GM18858 (cell line): ENCODE measurements around the gene CSDE1.

ENCODE experiments used
- ATAC-seq: cut with Tn5 transposase; IDR thresholded peaks from one replicate; pipeline ENCODE4 v1.9.1; 2021; ENCODE audit not compliant: unreplicated experiment

Gene CSDE1

DNA sequence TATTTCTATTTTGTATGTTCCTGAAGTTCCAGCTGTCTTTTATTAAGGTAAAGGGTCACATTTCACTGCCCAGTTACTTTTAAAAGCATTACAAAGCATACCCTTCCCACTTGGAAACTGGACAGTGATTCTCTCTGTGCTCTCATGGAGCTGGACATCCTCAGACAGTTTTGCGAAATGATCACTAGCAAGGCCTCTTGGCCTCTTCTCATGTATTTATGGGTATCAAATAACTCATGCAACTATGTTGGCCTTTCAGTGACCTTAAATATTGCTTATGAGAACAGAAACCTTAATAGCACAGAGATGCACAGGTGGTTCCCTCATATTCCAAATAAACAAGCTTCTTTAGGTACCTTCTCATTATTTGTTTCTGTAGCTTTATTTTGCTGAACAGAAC, 54.5 kb downstream of the CSDE1 start:
- ATAC-seq = no peak

DNA sequence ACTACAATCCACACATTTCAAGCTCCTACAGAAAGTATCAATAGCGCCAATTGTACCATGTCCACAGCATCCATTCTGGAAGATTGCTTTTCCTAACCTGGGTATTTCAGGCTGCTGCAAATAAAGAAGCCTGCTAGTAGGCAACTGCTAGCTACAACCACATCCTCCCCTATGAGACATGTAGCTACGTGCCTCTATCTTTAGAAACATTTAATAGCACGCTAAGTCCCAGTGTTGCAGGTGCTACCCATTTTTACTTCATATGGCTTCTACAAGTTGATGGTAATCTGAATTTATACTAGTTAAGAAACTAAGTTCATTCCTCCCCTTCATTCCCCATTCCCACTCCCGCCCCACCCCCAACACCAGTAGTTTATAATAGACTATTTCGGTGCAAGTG, 55.0 kb downstream of the CSDE1 start:
- no peak for ATAC-seq

GRCh38 chr1:114701931-114702330, 55.9 kb downstream of the CSDE1 start:
- ATAC-seq = no peak

DNA sequence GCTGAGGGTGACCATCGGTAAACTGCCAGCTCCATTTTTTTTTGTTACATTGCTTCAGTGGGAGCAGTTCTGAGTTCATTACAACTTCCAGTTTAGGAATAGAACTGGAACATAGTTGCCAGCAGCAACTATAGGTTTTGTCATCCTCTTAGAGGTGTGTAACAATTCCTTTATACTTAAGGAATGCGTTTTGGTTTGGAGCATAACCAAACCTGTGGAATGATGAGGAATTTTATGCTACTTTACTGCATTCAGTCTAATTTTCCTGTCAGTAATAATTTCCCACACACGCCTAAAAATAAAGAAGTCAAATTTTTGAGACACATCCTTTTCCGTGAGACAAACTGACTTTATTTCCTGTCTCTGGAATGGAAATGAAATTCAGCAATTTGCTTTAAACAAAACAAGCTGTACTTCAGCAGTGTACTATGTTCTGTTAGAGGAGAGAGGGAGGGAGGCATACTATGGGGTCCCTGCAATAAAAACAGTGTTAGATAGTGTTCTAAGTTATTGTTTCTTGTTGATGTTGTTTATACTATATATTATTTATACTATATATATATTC, 57.7 kb downstream of the CSDE1 start:
- no peak for ATAC-seq

DNA sequence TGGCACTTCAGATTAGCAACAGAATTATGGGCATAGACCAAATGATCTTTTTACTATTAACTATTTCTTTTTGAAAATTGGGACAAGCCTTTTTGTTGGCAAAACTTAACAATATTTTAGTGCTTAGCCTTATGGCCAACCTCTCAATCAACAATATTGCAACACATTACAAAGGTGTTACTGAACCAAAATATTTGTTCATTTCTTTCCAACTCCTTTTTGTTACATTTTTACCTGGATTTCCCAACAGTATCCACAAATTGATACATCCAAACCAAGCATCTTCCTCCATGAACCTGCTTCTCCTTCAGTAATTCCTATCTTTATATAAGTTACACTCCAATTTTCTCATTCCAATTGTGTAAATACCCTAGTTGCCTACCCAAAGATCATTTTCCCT, 61.0 kb downstream of the CSDE1 start:
- no peak for ATAC-seq

GRCh38 chr1:114695430-114696058, 62.2 kb downstream of the CSDE1 start, which contains the start of gene AMPD1:
TSS of gene AMPD1 (minus strand) at chr1:114695546. CDS start at chr1:114695471, 75 bp downstream.
- no peak for ATAC-seq

DNA sequence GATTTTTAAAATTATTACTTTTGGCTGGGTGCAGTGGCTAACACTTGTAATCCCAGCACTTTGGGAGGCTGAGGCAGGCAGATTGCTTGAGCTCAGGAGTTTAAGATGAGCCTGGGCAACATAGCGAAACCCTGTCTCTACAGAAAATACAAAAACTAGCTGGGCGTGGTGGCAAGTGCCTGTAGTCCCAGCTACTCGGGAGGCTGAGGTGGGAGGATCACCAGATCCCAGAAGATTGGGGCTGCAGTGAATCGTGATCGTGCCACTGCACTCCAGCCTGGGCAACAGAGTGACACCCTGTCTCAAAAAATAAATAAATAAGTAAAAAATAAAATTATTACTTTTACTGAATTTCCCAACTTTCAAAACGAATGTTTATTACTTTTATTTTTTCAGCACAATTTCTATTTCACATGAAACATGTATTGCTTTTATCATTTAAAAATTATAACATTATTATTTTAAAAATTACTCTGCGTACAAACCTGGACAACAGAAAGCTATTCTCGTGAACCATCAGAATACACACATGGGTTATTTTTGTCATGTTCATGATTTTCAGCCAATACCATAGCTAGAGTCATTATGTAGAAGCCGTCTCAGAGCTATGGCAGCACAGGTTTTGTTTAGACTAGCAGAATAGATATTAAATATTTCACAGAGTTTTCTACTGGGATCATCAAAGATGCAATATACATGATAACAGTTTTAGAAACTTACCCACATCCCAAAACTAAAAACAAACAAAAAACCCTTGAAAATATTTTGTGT, 63.1 kb downstream of the CSDE1 start:
- ATAC-seq = no peak

DNA sequence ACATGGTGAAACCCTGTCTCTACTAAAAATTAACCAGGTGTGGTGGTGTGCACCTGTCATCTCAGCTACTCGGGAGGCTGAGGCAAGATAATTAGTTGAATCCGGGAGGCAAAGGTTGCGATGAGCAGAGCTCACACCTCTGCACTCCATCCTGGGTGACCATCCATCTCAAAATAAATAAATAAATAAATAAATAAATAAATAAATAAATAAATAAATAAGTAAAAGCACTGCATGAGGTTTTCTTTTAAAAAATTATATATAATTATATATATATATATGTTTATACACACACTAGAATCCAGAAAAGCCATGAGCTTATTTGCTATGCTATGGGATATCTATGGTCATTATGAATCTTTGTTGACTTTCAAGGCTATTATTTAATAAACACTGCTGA, 64.8 kb downstream of the CSDE1 start:
- ATAC-seq = no peak

DNA sequence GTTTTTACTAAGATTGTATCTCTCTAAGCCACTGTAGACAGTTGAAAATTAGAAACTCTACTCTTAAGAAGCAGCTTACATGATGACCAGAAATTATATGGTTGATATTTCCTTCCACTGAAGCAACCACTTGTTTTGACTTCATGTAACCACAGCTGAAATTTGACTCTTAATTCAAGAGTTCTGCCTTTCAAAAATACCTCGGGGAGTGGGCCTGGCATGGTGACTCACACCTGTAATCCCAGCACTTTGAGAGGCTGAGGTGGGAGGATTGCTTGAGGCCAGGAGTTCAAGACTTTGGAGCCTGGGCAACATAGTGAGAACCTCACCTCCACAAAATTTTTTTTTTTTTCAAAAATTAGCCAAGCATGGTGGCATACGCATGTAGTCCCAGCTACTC, 66.7 kb downstream of the CSDE1 start:
- ATAC-seq = no peak

GRCh38 chr1:114690148-114690547, 67.6 kb downstream of the CSDE1 start:
- no peak for ATAC-seq

DNA sequence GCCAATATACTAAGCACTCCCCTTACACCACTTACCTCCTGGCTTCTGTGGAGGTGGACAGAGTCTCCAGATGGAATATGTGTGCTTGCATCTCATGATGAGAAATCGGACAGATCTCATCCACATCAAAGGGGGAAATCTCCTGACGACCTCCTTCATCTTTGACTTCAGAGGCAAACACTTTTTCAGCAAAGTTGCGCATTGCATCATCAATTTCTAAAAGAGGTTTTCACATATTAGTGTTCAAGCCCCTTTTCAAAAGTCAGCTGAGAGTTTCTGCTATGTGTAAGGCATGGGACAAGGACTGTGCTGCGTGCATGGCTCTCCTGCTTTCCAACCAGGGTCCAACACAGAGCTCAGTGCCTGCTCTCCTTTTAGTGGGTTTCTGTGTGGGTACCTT, 69.3 kb downstream of the CSDE1 start:
- ATAC-seq = no peak

DNA sequence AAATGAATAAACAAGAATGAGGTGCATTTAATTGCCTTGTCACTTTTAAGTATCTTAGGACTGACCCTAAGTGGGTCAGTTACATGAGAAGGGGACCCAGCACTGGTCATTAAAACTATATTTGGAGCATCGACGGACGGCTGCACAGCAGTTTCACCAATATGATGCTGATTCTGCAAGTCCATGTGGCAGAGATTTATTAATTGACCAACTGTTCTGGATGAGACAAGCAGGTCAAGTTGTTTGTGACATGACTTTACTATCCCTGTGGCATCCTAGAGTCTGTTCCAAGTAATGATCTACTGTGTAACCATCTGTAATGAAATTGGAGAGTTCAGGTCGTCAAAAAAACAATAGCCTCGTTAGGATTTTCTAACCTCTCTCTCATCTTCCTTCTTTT, 71.9 kb downstream of the CSDE1 start:
- ATAC-seq = no peak

DNA sequence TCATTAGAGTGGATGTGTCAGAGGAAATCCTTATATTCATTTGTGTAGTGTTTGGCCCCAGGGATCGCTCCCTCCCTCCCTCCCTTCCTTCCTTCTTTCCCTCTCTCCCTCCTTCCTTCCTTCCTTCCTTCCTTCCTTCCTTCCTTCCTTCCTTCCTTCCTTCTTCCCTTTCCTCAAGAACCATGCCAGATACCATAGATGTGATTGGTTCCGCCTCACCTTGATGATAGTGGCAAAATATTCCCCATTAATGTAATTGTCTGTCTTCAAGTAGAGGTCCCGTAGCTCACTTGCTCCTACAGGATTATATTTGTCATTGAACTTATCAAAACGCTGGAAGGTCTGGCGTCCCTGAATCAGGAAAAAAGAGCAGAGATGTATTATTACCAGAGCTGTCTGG, 80.1 kb downstream of the CSDE1 start:
- ATAC-seq = no peak

GRCh38 chr1:114676115-114676514, 81.7 kb downstream of the CSDE1 start:
- ATAC-seq = no peak

GRCh38 chr1:114671939-114672275, 85.9 kb downstream of the CSDE1 start:
- ATAC-seq = no peak

DNA sequence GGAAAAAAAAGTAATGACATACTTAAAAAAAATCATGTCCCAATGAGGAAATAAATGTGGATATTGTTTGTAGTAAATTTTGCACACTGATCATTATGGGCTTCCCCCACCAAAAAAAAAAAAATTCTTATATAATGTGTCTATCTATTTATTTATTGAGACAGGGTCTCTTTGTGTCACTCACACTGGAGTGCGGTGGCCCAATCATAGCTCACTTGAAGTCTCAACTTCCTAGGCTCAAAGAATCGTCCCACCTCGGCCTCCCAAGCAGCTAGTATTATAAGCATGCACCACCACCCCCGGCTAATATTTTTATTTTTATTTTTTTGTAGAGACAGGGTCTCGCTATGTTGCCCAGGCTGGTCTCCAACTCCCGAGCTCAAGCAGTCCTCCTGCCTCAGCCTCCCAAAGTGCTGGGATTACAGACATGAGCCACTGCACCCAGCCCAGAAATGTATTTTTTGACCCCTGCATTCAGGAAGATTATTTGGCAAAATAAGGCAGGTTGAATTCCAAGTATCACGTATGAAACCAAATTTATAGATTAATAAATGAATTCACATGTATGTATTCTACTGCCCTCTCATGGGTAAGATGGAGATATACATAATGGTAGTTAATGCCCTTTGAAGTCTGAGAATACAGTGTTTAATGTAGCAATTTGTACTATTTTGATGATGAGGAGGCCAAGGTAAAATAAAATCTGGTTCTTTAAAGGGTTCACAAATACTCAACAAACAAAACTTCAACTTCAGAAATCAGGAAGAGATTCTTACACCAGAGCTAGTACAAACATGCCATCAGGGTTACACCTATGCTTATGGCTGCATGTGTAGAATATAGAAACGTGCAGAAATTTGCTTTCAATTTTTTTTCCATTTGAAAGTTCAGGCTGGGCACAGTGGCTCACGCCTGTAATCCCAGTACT, 86.5 kb downstream of the CSDE1 start:
- no peak for ATAC-seq

DNA sequence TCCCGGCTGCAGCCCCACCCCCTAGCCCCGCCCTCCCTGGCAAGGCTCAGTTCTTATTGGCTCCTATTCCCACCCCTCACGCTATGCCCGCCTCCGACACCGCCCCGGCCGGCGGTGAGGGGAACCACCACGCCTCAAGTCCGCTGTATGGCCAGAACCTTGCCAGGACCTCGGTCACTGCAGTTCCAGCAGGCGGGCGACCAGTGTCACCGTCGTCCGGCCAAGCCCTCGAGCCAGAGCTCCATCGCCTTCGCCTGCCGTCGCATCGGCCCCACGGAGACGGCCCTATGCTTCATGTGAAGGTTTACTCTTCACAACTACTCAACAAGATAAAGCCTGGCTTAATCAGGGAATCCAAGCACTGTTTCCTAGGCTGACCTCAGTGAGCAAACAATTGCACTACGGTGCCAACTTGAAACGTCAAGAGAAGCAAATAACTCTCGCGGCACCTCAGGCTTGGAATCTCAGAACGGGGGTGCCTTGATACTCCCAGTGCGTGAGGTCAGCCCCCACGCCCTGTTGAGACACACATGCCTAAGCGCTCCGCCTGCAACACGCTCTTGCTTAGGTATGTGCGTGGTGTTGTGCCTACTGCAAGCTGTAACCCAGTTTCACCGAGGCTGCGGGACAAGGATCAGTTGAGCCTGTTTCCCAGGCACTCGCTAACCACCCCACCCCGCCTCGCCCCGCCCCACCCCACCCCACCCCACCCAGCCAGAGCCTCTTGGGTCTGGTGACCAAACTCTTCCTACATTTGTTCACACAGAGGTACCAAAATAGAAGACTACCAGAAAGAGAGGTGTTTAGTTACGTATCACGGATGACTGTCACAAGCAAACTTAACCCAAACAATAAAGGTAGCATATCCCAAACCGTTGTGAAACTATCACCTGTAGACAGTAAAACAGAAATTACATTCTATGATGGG, 87.4 kb downstream of the CSDE1 start:
- peak; percentile 90 for ATAC-seq

DNA sequence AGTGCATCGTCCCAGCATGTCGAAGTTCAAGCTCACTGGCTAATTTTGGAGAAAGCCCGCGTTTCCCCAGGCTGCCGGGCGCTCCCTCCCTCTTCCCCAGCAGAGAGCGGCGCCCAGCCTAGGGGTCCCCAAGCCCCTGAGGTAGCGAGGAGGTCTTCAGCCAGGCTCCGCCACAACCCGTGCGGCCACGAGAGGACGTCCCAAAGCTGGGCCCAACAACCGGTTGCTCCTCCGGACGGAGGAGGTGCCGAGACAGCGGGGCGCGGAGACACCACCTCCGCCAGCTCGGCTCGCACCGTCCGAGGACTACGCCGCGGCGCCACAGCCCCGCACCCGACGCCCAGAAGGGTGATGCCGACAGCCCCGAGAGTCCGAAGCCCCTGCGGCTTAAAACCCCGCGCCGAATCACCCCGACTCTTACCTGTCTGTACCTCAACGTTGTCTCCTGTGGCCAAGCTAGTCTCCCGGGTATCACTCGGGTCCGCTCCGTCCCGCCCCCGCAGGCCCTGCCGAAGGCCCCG, 88.2 kb downstream of the CSDE1 start, which contains the start of gene DENND2C:
Gene DENND2C, minus strand, starts transcription at position 488 of the 521 bp plus-strand sequence. CDS start 44,065 bp downstream, outside the sequence.
- ATAC-seq = peak; percentile 29

GRCh38 chr1:114668784-114669561, 88.8 kb downstream of the CSDE1 start:
- no peak for ATAC-seq
